Common myeloid progenitor, CD34-positive (primary cell): Measurements from ENCODE around the gene JPT1.

Source experiments
- CTCF ChIA-PET: fragments of 350-600 bp; sonication (Branson Sonifier 250); formaldehyde crosslinking; loops from one replicate; lab custom pipeline; 2021; ENCODE audit warnings: antibody characterized with exemption; lab: Charles Lee
- POLR2A ChIA-PET: fragments of 350-600 bp; sonication (Branson Sonifier 250); formaldehyde crosslinking; loops from one replicate; lab custom pipeline; 2021; ENCODE audit warnings: antibody characterized with exemption; lab: Charles Lee
- DNase-seq, 3 donors: peaks; one replicate each; pipeline versions ENCODE4 v3.0.0 to v3.0.0-alpha.2; 2013
- H3K27ac ChIP-seq, 2 experiments: 1 replicate in 1 of 2; 2 replicates in 1 of 2; pipeline ENCODE4 v1.7.0; 2013; ENCODE audit warnings: inconsistent platforms in 2 of 2, low read length in 2 of 2, mild to moderate bottlenecking in 2 of 2, low read depth in 1 of 2, moderate library complexity in 1 of 2; ENCODE audit not compliant: severe bottlenecking in 2 of 2, insufficient read depth in 1 of 2, poor library complexity in 1 of 2
- H3K27me3 ChIP-seq, 5 experiments: replicated peaks in 2 of 5; 1 replicate in 3 of 5; 2 replicates in 2 of 5; pipeline versions ENCODE4 v1.6.1 to v1.7.0; 2013; ENCODE audit warnings: low read length in 4 of 5, mild to moderate bottlenecking in 2 of 5, moderate library complexity in 2 of 5, inconsistent platforms in 1 of 5; ENCODE audit not compliant: insufficient read depth in 5 of 5, control insufficient read depth in 4 of 5
- H3K36me3 ChIP-seq, 4 experiments: 1 replicate in 2 of 4; 2 replicates in 2 of 4; pipeline versions ENCODE4 v1.6.1 to v1.7.0; 2013; ENCODE audit warnings: low read length in 3 of 4, control low read depth in 1 of 4, mild to moderate bottlenecking in 1 of 4; ENCODE audit not compliant: control insufficient read depth in 4 of 4, insufficient read depth in 4 of 4
- H3K4me1 ChIP-seq, 4 experiments: 1 replicate in 3 of 4; 2 replicates in 1 of 4; pipeline versions ENCODE4 v1.6.1 to v1.7.1; 2013; ENCODE audit warnings: low read length in 3 of 4, mild to moderate bottlenecking in 3 of 4, control low read depth in 1 of 4, inconsistent platforms in 1 of 4, moderate library complexity in 1 of 4; ENCODE audit not compliant: control insufficient read depth in 4 of 4, insufficient read depth in 4 of 4; ENCODE audit errors: control extremely low read depth in 1 of 4
- H3K4me3 ChIP-seq, 7 experiments: 1 replicate in 4 of 7; 2 replicates in 3 of 7; pipeline versions ENCODE4 v1.5.1 to v1.7.0; 2013; ENCODE audit warnings: mild to moderate bottlenecking in 7 of 7, low read length in 6 of 7, moderate library complexity in 6 of 7, inconsistent platforms in 2 of 7, low read depth in 2 of 7, control low read depth in 1 of 7; ENCODE audit not compliant: insufficient read depth in 4 of 7, control insufficient read depth in 1 of 7; ENCODE audit errors: extremely low read depth in 1 of 7
- H3K9me3 ChIP-seq, 5 experiments: 1 replicate in 4 of 5; 2 replicates in 1 of 5; pipeline versions ENCODE4 v1.6.1 to v1.7.1; 2013; ENCODE audit warnings: low read length in 4 of 5, mild to moderate bottlenecking in 2 of 5, inconsistent platforms in 1 of 5, low read depth in 1 of 5, moderate library complexity in 1 of 5; ENCODE audit not compliant: control insufficient read depth in 4 of 5, insufficient read depth in 2 of 5; ENCODE audit errors: control extremely low read depth in 1 of 5
- WGBS: methylation state at CpG from one replicate; pipeline ENCODE4 v1.1.5; 2013; ENCODE audit not compliant: insufficient coverage; 5-methylcytosine and 5-hydroxymethylcytosine counted together

JPT1 gene

GRCh38 chr17:75182569-75183436 is 28.5 kb upstream of the JPT1 start, which contains the start of gene SUMO2:
TSS of gene SUMO2 (minus strand) at chr17:75182959. CDS start at chr17:75182834, 125 bp downstream.
- under 1% methylated on average over 43 of the region's 92 CpGs for WGBS
- CTCF ChIA-PET = interaction anchor here (2.7 kb wide), 1 partner anchor 18 kb away, joined by 7 read pairs; no protein-coding TSS in a partner anchor

GRCh38 chr17:75182319-75182568 is 27.9 kb upstream of the JPT1 start:
- H3K27me3 ChIP-seq = no peaks in the 10 kb centered on the region
- no peaks in the 10 kb centered on the region for H3K9me3 ChIP-seq
- peak overlapping the region; percentile 61 to 97 (median 92) for H3K4me3 ChIP-seq
- peak overlapping the region; percentile 94 to 96 for H3K27ac ChIP-seq
- peaks cover 10 to 25% (median 18%) of the 10 kb centered on the region in 4 experiments for H3K4me1 ChIP-seq
- ChIA-PET POLR2A (no interaction called here), CTCF (no interaction called here)
- peaks cover 0 to 17% (median 16%) of the 10 kb centered on the region in 4 experiments for H3K36me3 ChIP-seq
- no peak for DNase-seq
- WGBS = 0% methylated on average over 11 of the region's 33 CpGs

More at GRCh38 chr17:75182569-75183436, 28.5 kb upstream of the JPT1 start, which contains the start of gene SUMO2:
- Histone ChIP-seq H3K4me3 (peak within 1 kb of the TSS; percentile 61 to 97 (median 92)), H3K9me3 (no peaks in the 10 kb centered on the region), H3K4me1 (peaks cover 10 to 25% (median 18%) of the 10 kb centered on the region in 4 experiments), H3K27ac (peak within 1 kb of the TSS; percentile 94 to 96), H3K27me3 (no peaks in the 10 kb centered on the region), H3K36me3 (peaks cover 0 to 17% (median 12%) of the 10 kb centered on the region in 4 experiments)
- POLR2A ChIA-PET = interaction anchor here (0.6 to 1.2 kb wide), 6 partner anchors 13 to 335 kb away, joined by 3 to 5 read pairs (median 3); partner anchors contain the start of gene JPT1
- DNase-seq = peak; percentile 96 to 99 (median 98)

GRCh38 chr17:75181608-75182318 is 27.5 kb upstream of the JPT1 start:
- Histone ChIP-seq H3K4me3 (peak overlapping the region; percentile 61 to 97 (median 92)), H3K4me1 (peaks cover 10 to 25% (median 18%) of the 10 kb centered on the region in 4 experiments), H3K9me3 (no peaks in the 10 kb centered on the region), H3K27ac (peak overlapping the region; percentile 94 to 96), H3K27me3 (no peaks in the 10 kb centered on the region), H3K36me3 (peaks cover 0 to 20% (median 16%) of the 10 kb centered on the region in 4 experiments)
- DNase-seq = peak; percentile 15 to 47 (median 36)
- CTCF ChIA-PET = interaction anchor here (0.7 to 1.4 kb wide), 4 partner anchors 10 to 68 kb away, joined by 3 to 5 read pairs (median 4); no protein-coding TSS in a partner anchor
- under 1% methylated on average over 27 of the region's 34 CpGs for WGBS
- POLR2A ChIA-PET = interaction anchor here (0.9 kb wide), 1 partner anchor 169 kb away, joined by 3 read pairs; the partner anchor contains the start of gene MRPL58

GRCh38 chr17:75181110-75181509 is 26.8 kb upstream of the JPT1 start:
- WGBS = 3% methylated on average over 5 of the region's 8 CpGs
- Histone ChIP-seq H3K27ac (peak overlapping the region; percentile 94 to 96), H3K4me1 (peaks cover 10 to 25% (median 18%) of the 10 kb centered on the region in 4 experiments), H3K4me3 (peak overlapping the region in 6 of 7 experiments; percentile 86 to 97 (median 94)), H3K36me3 (peaks cover 2 to 26% (median 18%) of the 10 kb centered on the region in 4 experiments), H3K9me3 (no peaks in the 10 kb centered on the region), H3K27me3 (no peaks in the 10 kb centered on the region)
- DNase-seq = no peak
- ChIA-PET CTCF (interaction anchor here (0.7 to 1.4 kb wide), 4 partner anchors 9 to 67 kb away, joined by 3 to 5 read pairs (median 4); no protein-coding TSS in a partner anchor), POLR2A (interaction anchor here (0.9 to 1.1 kb wide), 3 partner anchors 11 to 169 kb away, joined by 3 read pairs; partner anchors contain the start of gene MRPL58)

- Histone ChIP-seq H3K36me3 (peaks cover 11 to 49% (median 38%) of the 10 kb centered on the region in 4 experiments), H3K4me1 (peaks cover 10 to 19% (median 14%) of the 10 kb centered on the region in 4 experiments), H3K4me3 (no peak overlapping the region), H3K27me3 (no peaks in the 10 kb centered on the region), H3K27ac (no peak overlapping the region), H3K9me3 (no peaks in the 10 kb centered on the region)
- CTCF ChIA-PET = interaction anchor here (0.9 to 13.2 kb wide), 4 partner anchors 22 to 119 kb away, joined by 3 to 156 read pairs (median 4); no protein-coding TSS in a partner anchor
- WGBS = 100% methylated on average over 2 of the region's 6 CpGs
- POLR2A ChIA-PET = no interaction called here
- DNase-seq = no peak
Measured at GRCh38 chr17:75178453-75178852, 24.1 kb upstream of the JPT1 start.

- Histone ChIP-seq H3K27me3 (no peaks in the 10 kb centered on the region), H3K4me1 (peaks cover 8 to 16% (median 13%) of the 10 kb centered on the region in 4 experiments), H3K36me3 (peaks cover 11 to 60% (median 43%) of the 10 kb centered on the region in 4 experiments), H3K9me3 (no peaks in the 10 kb centered on the region), H3K27ac (no peak overlapping the region), H3K4me3 (no peak overlapping the region)
- ChIA-PET CTCF (interaction anchor here (0.7 to 13.2 kb wide), 4 partner anchors 12 to 62 kb away, joined by 3 to 156 read pairs (median 8); no protein-coding TSS in a partner anchor), POLR2A (no interaction called here)
- no peak for DNase-seq
- WGBS = 90% methylated on average over 4 of the region's 5 CpGs
Measured at GRCh38 chr17:75176625-75177024, 22.3 kb upstream of the JPT1 start.
